ENCODE results near the gene ZNRD2. TPM values are rescaled to one million over a fixed set of nuclear protein-coding genes. Genes with fewer than 3 reads are reported as not detected.

Gene ZNRD2
- total RNA-seq, 2 experiments from 2014 or later: 38.7 to 39.9 TPM

- Histone ChIP-seq H3K9me3 (ENCODE audit: control insufficient read depth in 1 of 2, insufficient read depth in 1 of 2, low read length in 2 of 2) (no peaks in the 10 kb centered on the region), H3K27ac (ENCODE audit: low read depth in 1 of 2, low read length in 2 of 2) (peak overlapping the region; percentile 82 to 88), H3K36me3 (ENCODE audit: insufficient read depth, low read length) (peaks cover 7% of the 10 kb centered on the region), H3K27me3 (ENCODE audit: control insufficient read depth in 1 of 2, insufficient read depth in 2 of 2, low read length in 2 of 2) (no peaks in the 10 kb centered on the region), H3K4me1 (ENCODE audit: insufficient read depth, low read length) (peaks cover 85% of the 10 kb centered on the region), H3K4me3 (ENCODE audit: low read length) (peak overlapping the region; percentile 25)
- DNase-seq (peak in 5 of 14 experiments; percentile 36 to 78 (median 68)), ATAC-seq (ENCODE audit: poor library complexity) (no peak)
- Mint-ChIP-seq H3K9me3 (no peaks in the 10 kb centered on the region), H3K36me3 (ENCODE audit: low read depth) (peaks cover 30% of the 10 kb centered on the region), H3K4me3 (peak overlapping the region; percentile 82), H3K4me1 (ENCODE audit: low read depth) (peaks cover 69% of the 10 kb centered on the region), H3K27ac (peak overlapping the region; percentile 98), H3K27me3 (no peaks in the 10 kb centered on the region)
- CTCF ChIA-PET: interaction anchor here (0.8 to 3.1 kb wide), 6 partner anchors 9 to 25 kb away, joined by 3 to 30 read pairs (median 5); no protein-coding TSS in a partner anchor
- POLR2A ChIA-PET: interaction anchor here (0.6 to 3.6 kb wide), 15 partner anchors 9 to 753 kb away, joined by 3 to 22 read pairs (median 7); partner anchors contain the start of genes EHBP1L1, MALAT1, MUS81 and PCNX3
- intact Hi-C loops (cut with DNase I, micrococcal nuclease): no loop called here
- TF ChIP-seq CTCF (IDR thresholded peaks at IDR 0.05): no peak
Observed at GRCh38 chr11:65565624-65566453, 4.4 kb upstream of the ZNRD2 start.

DNA sequence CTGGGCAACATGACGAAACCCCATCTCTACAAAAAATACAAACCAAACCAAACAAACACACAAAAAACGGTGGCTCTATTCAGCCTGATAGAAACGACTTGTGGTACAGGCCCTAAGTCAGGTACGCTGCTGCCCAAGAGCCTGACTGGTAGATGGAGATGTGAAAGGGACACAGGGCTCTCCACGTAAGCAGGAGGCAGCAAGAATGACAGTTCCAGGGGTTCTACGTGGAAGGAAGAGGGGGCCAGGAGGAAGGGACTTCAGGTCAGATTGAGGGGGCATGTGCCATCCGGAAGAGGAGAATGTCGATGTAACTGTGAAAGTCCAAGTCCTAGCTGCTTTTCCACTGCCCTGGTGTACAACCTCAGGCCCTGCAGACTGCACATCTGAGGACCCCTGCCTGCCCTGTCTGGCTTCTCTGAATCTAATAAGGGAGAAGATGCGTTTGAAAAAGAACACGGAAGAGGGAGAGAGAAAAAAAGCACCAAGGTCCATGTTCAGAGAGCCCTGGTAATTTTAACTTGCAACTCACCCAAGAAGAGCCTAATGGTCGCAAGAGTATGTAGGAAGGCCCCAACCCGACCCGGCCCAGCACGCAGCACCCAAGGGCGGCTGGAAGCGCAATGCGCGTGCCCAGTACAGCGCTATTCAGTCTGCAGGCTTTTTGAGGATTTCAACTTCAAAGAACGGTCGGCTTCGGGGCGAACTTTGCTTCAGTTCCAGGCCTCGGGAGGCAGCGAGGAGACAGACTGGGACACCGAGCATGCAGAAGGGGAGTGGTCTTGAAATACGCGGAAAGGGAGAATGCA, 909 bp upstream of the ZNRD2 start:
- H3K36me3 ChIP-seq (ENCODE audit: insufficient read depth, low read length): peaks cover 19% of the 10 kb centered on the region
- Mint-ChIP-seq H3K9me3 (no peaks in the 10 kb centered on the region), H3K4me1 (ENCODE audit: low read depth) (peaks cover 85% of the 10 kb centered on the region), H3K36me3 (ENCODE audit: low read depth) (peaks cover 42% of the 10 kb centered on the region), H3K27me3 (no peaks in the 10 kb centered on the region), H3K27ac (peak overlapping the region; percentile 98), H3K4me3 (peak overlapping the region; percentile 100)
- CTCF ChIA-PET: interaction anchor here (0.9 to 4.4 kb wide), 6 partner anchors 9 to 29 kb away, joined by 3 to 64 read pairs (median 5); partner anchors contain the start of gene LTBP3
- no peak for TF ChIP-seq CTCF (IDR thresholded peaks at IDR 0.05)
- H3K4me3 ChIP-seq (ENCODE audit: low read length): peak overlapping the region; percentile 89
- POLR2A ChIA-PET: interaction anchor here (0.7 to 5.5 kb wide), 23 partner anchors 8 to 825 kb away, joined by 3 to 92 read pairs (median 6); partner anchors contain the start of genes CFL1, LTBP3, MALAT1 and MAP3K11
- intact Hi-C loops (cut with DNase I, micrococcal nuclease): loop anchor here in 1 of 2 experiments (2.0 kb wide), 1 partner anchor 17 kb away; no protein-coding TSS in a partner anchor
- DNase-seq: peak in 1 of 14 experiments; percentile 44
- peaks cover 89% of the 10 kb centered on the region for H3K4me1 ChIP-seq (ENCODE audit: insufficient read depth, low read length)
- ATAC-seq (ENCODE audit: poor library complexity): peak; percentile 33
- peak overlapping the region; percentile 99 to 100 for H3K27ac ChIP-seq (ENCODE audit: low read depth in 1 of 2, low read length in 2 of 2)
- no peaks in the 10 kb centered on the region for H3K9me3 ChIP-seq (ENCODE audit: control insufficient read depth in 1 of 2, insufficient read depth in 1 of 2, low read length in 2 of 2)
- no peaks in the 10 kb centered on the region for H3K27me3 ChIP-seq (ENCODE audit: control insufficient read depth in 1 of 2, insufficient read depth in 2 of 2, low read length in 2 of 2)

GRCh38 chr11:65571420-65571819, 1.1 kb downstream of the ZNRD2 start:
- H3K27me3 ChIP-seq (ENCODE audit: control insufficient read depth in 1 of 2, insufficient read depth in 2 of 2, low read length in 2 of 2): no peaks in the 10 kb centered on the region
- no peak for TF ChIP-seq CTCF (IDR thresholded peaks at IDR 0.05)
- H3K36me3 ChIP-seq (ENCODE audit: insufficient read depth, low read length): peaks cover 19% of the 10 kb centered on the region
- POLR2A ChIA-PET: interaction anchor here (0.6 to 5.5 kb wide), 19 partner anchors 10 to 510 kb away, joined by 3 to 92 read pairs (median 15); partner anchors contain the start of genes KAT5, LTBP3, MALAT1 and MAP3K11
- H3K27ac ChIP-seq (ENCODE audit: low read depth in 1 of 2, low read length in 2 of 2): peak overlapping the region; percentile 99 to 100
- peaks cover 82% of the 10 kb centered on the region for H3K4me1 ChIP-seq (ENCODE audit: insufficient read depth, low read length)
- peak overlapping the region; percentile 98 for H3K27ac Mint-ChIP-seq
- peaks cover 79% of the 10 kb centered on the region for H3K4me1 Mint-ChIP-seq (ENCODE audit: low read depth)
- peak overlapping the region; percentile 89 for H3K4me3 ChIP-seq (ENCODE audit: low read length)
- H3K9me3 Mint-ChIP-seq: no peaks in the 10 kb centered on the region
- CTCF ChIA-PET: interaction anchor here (0.5 to 4.4 kb wide), 6 partner anchors 17 to 103 kb away, joined by 3 to 64 read pairs (median 10); no protein-coding TSS in a partner anchor
- ATAC-seq (ENCODE audit: poor library complexity) (no peak), DNase-seq (peak in 1 of 14 experiments; percentile 44)
- intact Hi-C loops (cut with DNase I, micrococcal nuclease): loop anchor here (5.0 to 10.0 kb wide), 3 partner anchors 47 to 544 kb away; partner anchors contain the start of genes RELA (in 1 of the 2), SCYL1 (in 1 of the 2) and SNX15 (in 1 of the 2)
- no peaks in the 10 kb centered on the region for H3K9me3 ChIP-seq (ENCODE audit: control insufficient read depth in 1 of 2, insufficient read depth in 1 of 2, low read length in 2 of 2)
- peaks cover 47% of the 10 kb centered on the region for H3K36me3 Mint-ChIP-seq (ENCODE audit: low read depth)
- peak overlapping the region; percentile 100 for H3K4me3 Mint-ChIP-seq
- H3K27me3 Mint-ChIP-seq: no peaks in the 10 kb centered on the region

Data from CD4-positive, alpha-beta T cell (primary cell).